GM18870 (cell line): ENCODE data around the gene CNR2.
"Not testable (repeated sequence)": the region's sequence is repeated elsewhere in the genome, so short reads cannot be mapped to it uniquely, and the experiment has no call there.

Experiments
- ATAC-seq: cut with Tn5 transposase; IDR thresholded peaks from one replicate; pipeline ENCODE4 v1.9.1; 2021; ENCODE audit warnings: moderate library complexity; ENCODE audit not compliant: unreplicated experiment

The CNR2 gene

DNA sequence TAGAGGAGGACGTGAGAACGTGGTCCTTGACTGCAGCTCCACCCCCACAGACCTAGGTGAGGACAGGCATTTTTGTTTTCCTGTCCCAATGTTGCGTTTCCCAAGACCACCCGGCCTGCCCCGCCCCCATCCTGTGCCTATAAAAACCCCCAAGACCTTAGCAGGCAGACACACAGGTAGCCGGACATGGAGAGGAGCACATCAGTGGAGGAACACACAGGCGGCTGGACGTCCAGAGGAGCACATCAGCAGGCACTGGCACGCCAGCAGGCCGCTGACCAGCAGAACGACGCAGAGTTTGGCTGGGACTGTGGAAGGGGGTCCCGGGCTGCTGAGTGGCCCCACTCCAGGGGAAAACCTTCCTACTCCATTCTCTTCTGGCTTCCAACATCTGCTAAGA lies 75.3 kb downstream of the CNR2 start:
- ATAC-seq = no peak

- no peak for ATAC-seq
Measured at GRCh38 chr1:23836037-23836436, 77.1 kb downstream of the CNR2 start.

DNA sequence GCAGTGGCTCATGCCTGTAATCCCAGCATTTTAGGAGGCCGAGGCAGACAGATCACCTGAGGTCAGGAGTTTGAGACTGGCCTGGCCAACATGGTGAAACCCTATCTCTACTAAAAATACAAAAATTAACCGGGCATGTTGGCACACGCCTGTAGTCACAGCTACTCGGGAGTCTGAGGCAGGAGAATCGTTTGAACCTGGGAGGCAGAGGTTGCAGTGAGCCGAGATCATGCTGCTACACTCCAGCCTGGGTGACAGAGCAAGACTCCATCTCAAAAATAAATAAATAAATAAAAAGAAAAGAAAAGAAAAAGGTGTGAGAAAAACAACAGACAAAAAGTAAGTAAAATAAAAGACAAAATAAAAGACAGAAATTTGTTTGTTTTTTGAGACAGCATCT lies 79.0 kb downstream of the CNR2 start:
- ATAC-seq = not testable (repeated sequence)

GRCh38 chr1:23827717-23828116 lies 85.4 kb downstream of the CNR2 start:
- no peak for ATAC-seq

DNA sequence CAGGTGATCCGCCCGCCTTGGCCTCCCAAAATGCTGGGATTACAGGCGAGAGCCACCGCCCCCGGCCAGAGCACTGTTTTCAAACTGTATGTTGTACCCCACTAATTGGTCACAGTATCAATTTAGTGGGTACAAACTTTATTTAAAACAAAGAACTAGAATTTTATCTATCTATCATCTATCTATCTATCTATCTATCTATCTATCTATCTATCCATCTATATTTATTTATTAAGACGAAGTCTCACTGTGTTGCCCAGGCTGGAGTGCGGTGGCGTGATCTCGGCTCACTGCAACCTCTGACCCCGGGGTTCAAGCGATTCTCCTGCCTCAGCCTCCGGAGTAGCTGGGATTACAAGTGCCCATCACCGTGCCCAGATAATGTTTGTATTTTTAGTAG lies 86.6 kb downstream of the CNR2 start:
- not testable (repeated sequence) for ATAC-seq

- ATAC-seq = no peak
Measured at GRCh38 chr1:23825762-23826522, 87.2 kb downstream of the CNR2 start.

- no peak for ATAC-seq
Measured at GRCh38 chr1:23825076-23825761, 87.9 kb downstream of the CNR2 start, which contains the start of gene HMGCL. TSS of gene HMGCL (minus strand) at chr1:23825429. CDS start at chr1:23825415, 14 bp downstream.

DNA sequence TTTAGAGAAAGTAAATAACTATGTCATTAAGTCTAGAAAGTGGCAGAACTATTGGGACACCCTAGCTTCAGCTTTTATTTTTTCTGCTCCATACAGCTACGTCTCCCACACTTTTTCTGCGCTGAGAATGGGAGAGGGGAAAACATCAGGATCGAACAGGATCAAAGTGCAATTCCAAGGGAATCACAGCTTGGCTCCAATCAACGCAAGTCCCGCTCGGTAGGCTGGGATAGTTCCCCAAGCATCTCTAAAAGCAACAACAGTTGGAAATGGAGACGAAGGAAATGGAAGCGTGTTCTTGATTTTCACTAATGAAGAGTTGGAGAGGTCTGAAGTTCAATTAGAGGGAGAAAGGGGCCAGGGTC lies 88.5 kb downstream of the CNR2 start:
- ATAC-seq = no peak

DNA sequence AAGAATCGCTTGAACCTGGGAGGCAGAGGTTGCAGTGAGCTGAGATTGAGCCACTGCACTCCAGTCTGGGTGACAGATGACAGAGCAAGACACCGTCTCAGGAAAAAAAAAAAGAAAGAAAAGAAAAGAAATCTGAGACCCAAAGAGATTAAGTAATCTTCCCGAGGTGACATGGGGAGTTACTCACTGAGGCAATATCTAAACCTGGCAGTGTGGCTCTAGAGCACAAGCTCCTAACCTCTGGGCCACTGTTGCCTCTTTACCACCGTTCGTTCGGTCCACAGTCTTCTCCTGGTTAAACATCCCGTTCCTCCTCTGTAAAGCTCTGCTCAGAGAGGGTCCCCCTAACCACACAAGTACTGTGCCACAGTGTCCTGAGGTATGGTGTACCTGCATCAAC lies 89.4 kb downstream of the CNR2 start:
- ATAC-seq = no peak
